DMS153 (cell line): ENCODE data around the gene CEACAM18.

Experiments used
- DNase-seq: peaks from one replicate; lab custom pipeline; 2025; lab: John Stamatoyannopoulos, UW

Gene CEACAM18

GRCh38 chr19:51531349-51532315 is 53.3 kb downstream of the CEACAM18 start, which contains the start of gene SIGLEC6:
TSS of gene SIGLEC6 (minus strand) at chr19:51531670. CDS start at chr19:51531648, 22 bp downstream.
- no peak for DNase-seq

GRCh38 chr19:51535535-51535934 is 57.2 kb downstream of the CEACAM18 start:
- no peak for DNase-seq

GRCh38 chr19:51539821-51540366 is 61.6 kb downstream of the CEACAM18 start:
- no peak for DNase-seq
